Measurements from ENCODE around the gene DAB2IP. TPM values are rescaled to one million over a fixed set of nuclear protein-coding genes. Genes with fewer than 3 reads are reported as not detected.
A peak's percentile ranks its signal among the peaks of the same experiment; 100 is the strongest.

DAB2IP gene
- total RNA-seq, 1 donor from 2014 or later: 24.3 TPM

GRCh38 chr9:121690766-121691165, 39.3 kb downstream of the DAB2IP start:
- no peak overlapping the region for H3K4me2 ChIP-seq
- H3K27me3 Mint-ChIP-seq (ENCODE audit: insufficient read depth, low read depth): peaks cover 5% of the 10 kb centered on the region
- peaks cover 99% of the 10 kb centered on the region for H4K20me1 ChIP-seq (ENCODE audit: low read depth)
- no peak overlapping the region for H3K4me3 ChIP-seq
- no peaks in the 10 kb centered on the region for H3K9me3 Mint-ChIP-seq
- H3K27me3 ChIP-seq: no peaks in the 10 kb centered on the region
- no peak overlapping the region for H2AFZ ChIP-seq (replicated peaks)
- peaks cover 2% of the 10 kb centered on the region for H3K36me3 Mint-ChIP-seq
- no peak overlapping the region for H3K9ac ChIP-seq
- no peak for TF ChIP-seq EZH2phosphoT487 (IDR thresholded peaks at IDR 0.05)
- TF ChIP-seq CTCF (IDR thresholded peaks at IDR 0.05): no peak
- no peak for TF ChIP-seq EZH2 (IDR thresholded peaks at IDR 0.05)
- no peak overlapping the region for H3K27ac ChIP-seq
- H3K4me3 Mint-ChIP-seq: no peak overlapping the region
- peaks cover 58% of the 10 kb centered on the region for H3K4me1 Mint-ChIP-seq
- H3K9me3 ChIP-seq (ENCODE audit: low read depth): no peaks in the 10 kb centered on the region
- H3K79me2 ChIP-seq (ENCODE audit: low read depth): peaks cover 5% of the 10 kb centered on the region
- H3K27ac Mint-ChIP-seq: no peak overlapping the region
- DNase-seq (ENCODE audit: low spot score): no peak
- H3K36me3 ChIP-seq: no peaks in the 10 kb centered on the region
- H3F3A ChIP-seq (ENCODE audit: low read depth): peaks cover 22% of the 10 kb centered on the region
- H3K4me1 ChIP-seq: peaks cover 17% of the 10 kb centered on the region

GRCh38 chr9:121691890-121692289, 40.5 kb downstream of the DAB2IP start:
- Mint-ChIP-seq H3K36me3 (peaks cover 2% of the 10 kb centered on the region), H3K27me3 (ENCODE audit: insufficient read depth, low read depth) (peaks cover 3% of the 10 kb centered on the region), H3K4me1 (peaks cover 55% of the 10 kb centered on the region), H3K27ac (peak overlapping the region; percentile 26), H3K4me3 (no peak overlapping the region), H3K9me3 (no peaks in the 10 kb centered on the region)
- Histone ChIP-seq H3K27me3 (no peaks in the 10 kb centered on the region), H3K4me2 (no peak overlapping the region), H3K4me1 (peaks cover 17% of the 10 kb centered on the region), H2AFZ (replicated peaks) (no peak overlapping the region), H4K20me1 (ENCODE audit: low read depth) (peaks cover 99% of the 10 kb centered on the region), H3K36me3 (no peaks in the 10 kb centered on the region), H3K9me3 (ENCODE audit: low read depth) (no peaks in the 10 kb centered on the region), H3K4me3 (no peak overlapping the region), H3F3A (ENCODE audit: low read depth) (peaks cover 24% of the 10 kb centered on the region), H3K79me2 (ENCODE audit: low read depth) (peaks cover 5% of the 10 kb centered on the region), H3K9ac (no peak overlapping the region), H3K27ac (no peak overlapping the region)
- no peak for DNase-seq (ENCODE audit: low spot score)
- TF ChIP-seq EZH2phosphoT487 (IDR thresholded peaks at IDR 0.05) (no peak), CTCF (IDR thresholded peaks at IDR 0.05) (no peak), EZH2 (IDR thresholded peaks at IDR 0.05) (no peak)

- TF ChIP-seq EZH2phosphoT487 (IDR thresholded peaks at IDR 0.05): no peak
- no peak for TF ChIP-seq CTCF (IDR thresholded peaks at IDR 0.05)
- TF ChIP-seq EZH2 (IDR thresholded peaks at IDR 0.05): no peak
- no peaks in the 10 kb centered on the region for H3K36me3 ChIP-seq
- Mint-ChIP-seq H3K27ac (peak overlapping the region; percentile 26), H3K36me3 (peaks cover 2% of the 10 kb centered on the region), H3K4me1 (peaks cover 49% of the 10 kb centered on the region), H3K4me3 (no peak overlapping the region), H3K27me3 (ENCODE audit: insufficient read depth, low read depth) (peaks cover 2% of the 10 kb centered on the region), H3K9me3 (no peaks in the 10 kb centered on the region)
- H3K27ac ChIP-seq: no peak overlapping the region
- no peaks in the 10 kb centered on the region for H3K9me3 ChIP-seq (ENCODE audit: low read depth)
- H3K4me3 ChIP-seq: no peak overlapping the region
- peaks cover 33% of the 10 kb centered on the region for H3F3A ChIP-seq (ENCODE audit: low read depth)
- H3K4me2 ChIP-seq: no peak overlapping the region
- no peak overlapping the region for H3K9ac ChIP-seq
- peaks cover 5% of the 10 kb centered on the region for H3K79me2 ChIP-seq (ENCODE audit: low read depth)
- H3K27me3 ChIP-seq: no peaks in the 10 kb centered on the region
- H3K4me1 ChIP-seq: peaks cover 17% of the 10 kb centered on the region
- H4K20me1 ChIP-seq (ENCODE audit: low read depth): peaks cover 99% of the 10 kb centered on the region
- DNase-seq (ENCODE audit: low spot score): peak; percentile 79
- H2AFZ ChIP-seq (replicated peaks): no peak overlapping the region
Observed at GRCh38 chr9:121692606-121693387, 41.4 kb downstream of the DAB2IP start.

Measured in neural progenitor cell (in vitro differentiated cells).